Body of pancreas (tissue), 4 donors: ENCODE results near the gene VEZT.

Experiments used
- POLR2A ChIP-seq, 3 donors: fragments of 450-650 bp; IDR thresholded peaks; one replicate each; pipeline ENCODE4 v1.6.1; 2016; ENCODE audit warnings: antibody characterized with exemption in 3 of 3, mild to moderate bottlenecking in 2 of 3
- TF ChIP-seq, protein P1 (sequence below), 7 experiments: fragments of 450-650 bp in 4 of 7; fragments of 200-600 bp in 3 of 7; sonication (generic) in 3 of 7; IDR thresholded peaks; one replicate each; pipeline ENCODE4 v1.5.1; 2016 to 2019; ENCODE audit warnings: antibody characterized with exemption in 7 of 7

DNA sequence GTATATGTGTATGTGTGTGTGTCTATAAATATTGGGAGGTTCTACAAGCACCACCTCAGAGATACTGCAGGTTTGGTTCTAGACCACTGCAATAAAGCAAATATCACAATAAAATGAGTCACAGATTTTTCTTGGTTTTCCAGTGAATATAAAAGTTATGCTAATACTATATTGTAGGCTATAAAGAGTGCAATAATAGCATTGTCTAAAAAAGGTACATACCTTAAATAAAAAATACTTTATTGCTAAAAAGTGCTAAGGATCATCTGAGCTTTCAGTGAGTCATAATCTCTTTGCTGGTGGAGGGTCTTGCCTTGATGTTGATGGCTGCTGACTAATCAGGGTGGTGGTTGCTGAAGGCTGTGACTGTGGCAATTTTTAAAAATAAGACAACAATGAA, 111.1 kb downstream of the VEZT start:
- TF ChIP-seq, protein P1, sequence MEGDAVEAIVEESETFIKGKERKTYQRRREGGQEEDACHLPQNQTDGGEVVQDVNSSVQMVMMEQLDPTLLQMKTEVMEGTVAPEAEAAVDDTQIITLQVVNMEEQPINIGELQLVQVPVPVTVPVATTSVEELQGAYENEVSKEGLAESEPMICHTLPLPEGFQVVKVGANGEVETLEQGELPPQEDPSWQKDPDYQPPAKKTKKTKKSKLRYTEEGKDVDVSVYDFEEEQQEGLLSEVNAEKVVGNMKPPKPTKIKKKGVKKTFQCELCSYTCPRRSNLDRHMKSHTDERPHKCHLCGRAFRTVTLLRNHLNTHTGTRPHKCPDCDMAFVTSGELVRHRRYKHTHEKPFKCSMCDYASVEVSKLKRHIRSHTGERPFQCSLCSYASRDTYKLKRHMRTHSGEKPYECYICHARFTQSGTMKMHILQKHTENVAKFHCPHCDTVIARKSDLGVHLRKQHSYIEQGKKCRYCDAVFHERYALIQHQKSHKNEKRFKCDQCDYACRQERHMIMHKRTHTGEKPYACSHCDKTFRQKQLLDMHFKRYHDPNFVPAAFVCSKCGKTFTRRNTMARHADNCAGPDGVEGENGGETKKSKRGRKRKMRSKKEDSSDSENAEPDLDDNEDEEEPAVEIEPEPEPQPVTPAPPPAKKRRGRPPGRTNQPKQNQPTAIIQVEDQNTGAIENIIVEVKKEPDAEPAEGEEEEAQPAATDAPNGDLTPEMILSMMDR (IDR thresholded peaks at IDR 0.05), result no peak
- no peak for TF ChIP-seq POLR2A (IDR thresholded peaks at IDR 0.05)
